Measurements from ENCODE around the gene GCN1.

DNA sequence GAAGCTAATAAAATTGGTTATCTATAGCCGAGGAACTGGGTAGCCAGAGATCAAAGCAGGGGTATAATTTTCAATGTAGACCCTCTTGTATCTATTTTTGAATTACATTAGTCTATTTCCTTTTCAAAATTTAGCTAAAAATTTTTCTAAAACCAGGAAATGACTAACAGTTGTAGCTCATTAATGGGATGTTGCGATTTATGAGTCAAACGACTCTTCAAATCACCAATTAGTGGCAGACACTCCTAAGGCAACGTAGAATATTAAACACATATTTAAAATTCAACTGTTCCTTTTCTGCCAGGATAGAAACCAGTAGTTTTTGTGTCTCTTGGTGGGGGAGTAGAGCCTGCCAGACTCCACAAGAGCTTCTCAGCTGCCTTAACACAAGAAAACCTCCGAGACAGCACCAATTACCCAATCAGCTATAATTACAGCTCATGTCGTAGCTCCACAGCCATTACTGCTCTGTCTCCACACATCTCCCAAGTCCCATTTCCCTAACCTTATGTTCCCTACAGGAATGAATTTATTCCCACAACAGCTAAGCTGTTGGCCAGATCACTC lies 26.9 kb downstream of the GCN1 start:
- TF ChIP-seq POLR2A (IDR thresholded peaks at IDR 0.05): no peak
- TF ChIP-seq, protein P1, sequence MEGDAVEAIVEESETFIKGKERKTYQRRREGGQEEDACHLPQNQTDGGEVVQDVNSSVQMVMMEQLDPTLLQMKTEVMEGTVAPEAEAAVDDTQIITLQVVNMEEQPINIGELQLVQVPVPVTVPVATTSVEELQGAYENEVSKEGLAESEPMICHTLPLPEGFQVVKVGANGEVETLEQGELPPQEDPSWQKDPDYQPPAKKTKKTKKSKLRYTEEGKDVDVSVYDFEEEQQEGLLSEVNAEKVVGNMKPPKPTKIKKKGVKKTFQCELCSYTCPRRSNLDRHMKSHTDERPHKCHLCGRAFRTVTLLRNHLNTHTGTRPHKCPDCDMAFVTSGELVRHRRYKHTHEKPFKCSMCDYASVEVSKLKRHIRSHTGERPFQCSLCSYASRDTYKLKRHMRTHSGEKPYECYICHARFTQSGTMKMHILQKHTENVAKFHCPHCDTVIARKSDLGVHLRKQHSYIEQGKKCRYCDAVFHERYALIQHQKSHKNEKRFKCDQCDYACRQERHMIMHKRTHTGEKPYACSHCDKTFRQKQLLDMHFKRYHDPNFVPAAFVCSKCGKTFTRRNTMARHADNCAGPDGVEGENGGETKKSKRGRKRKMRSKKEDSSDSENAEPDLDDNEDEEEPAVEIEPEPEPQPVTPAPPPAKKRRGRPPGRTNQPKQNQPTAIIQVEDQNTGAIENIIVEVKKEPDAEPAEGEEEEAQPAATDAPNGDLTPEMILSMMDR (IDR thresholded peaks at IDR 0.05): no peak
